MV-4-11 (cell line): ENCODE measurements around the gene ANKLE2.

Experiments used
- DNase-seq: peaks from one replicate; lab custom pipeline; 2025; lab: John Stamatoyannopoulos, UW

ANKLE2 gene

GRCh38 chr12:132746613-132747012, 15.0 kb downstream of the ANKLE2 start:
- no peak for DNase-seq

- no peak for DNase-seq
Observed at GRCh38 chr12:132743831-132744230, 17.8 kb downstream of the ANKLE2 start.

GRCh38 chr12:132741620-132742019, 20.0 kb downstream of the ANKLE2 start:
- no peak for DNase-seq

DNA sequence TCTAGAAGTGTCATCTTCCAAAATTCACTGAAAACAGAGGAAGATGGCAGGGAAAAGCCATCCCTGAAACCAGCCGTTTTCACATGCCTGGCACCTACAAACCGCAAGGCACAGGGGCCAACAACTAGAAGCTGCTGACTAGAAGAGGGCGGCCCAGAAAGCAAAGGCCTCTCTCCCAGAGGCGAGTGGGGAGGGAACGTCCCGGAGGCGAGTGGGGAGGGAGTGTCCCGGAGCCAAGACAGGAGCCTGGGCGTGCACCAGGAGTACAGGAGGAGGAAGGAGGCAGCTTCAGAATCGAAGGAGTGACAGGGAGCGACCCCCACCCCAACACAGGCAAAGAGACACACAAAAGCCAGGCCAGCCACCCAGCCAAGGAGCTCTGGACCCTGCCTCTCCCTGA, 21.0 kb downstream of the ANKLE2 start:
- DNase-seq, result no peak

DNA sequence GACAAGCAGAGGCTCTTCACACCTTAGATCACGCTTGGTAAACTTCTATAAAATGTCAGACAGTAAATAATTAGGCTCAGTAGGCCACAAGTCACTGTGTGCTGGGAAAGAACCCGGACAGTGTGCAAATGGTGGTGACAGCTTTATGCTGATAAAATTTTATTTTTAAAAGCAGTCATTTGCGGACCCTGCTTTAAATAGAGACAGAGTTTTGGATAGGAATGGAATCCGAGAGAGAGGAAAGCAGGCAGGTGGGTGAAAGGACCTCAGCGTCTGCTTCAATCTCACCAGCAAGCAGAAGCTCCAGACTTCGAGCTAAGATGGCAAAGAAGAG, 21.4 kb downstream of the ANKLE2 start:
- DNase-seq, result no peak

DNA sequence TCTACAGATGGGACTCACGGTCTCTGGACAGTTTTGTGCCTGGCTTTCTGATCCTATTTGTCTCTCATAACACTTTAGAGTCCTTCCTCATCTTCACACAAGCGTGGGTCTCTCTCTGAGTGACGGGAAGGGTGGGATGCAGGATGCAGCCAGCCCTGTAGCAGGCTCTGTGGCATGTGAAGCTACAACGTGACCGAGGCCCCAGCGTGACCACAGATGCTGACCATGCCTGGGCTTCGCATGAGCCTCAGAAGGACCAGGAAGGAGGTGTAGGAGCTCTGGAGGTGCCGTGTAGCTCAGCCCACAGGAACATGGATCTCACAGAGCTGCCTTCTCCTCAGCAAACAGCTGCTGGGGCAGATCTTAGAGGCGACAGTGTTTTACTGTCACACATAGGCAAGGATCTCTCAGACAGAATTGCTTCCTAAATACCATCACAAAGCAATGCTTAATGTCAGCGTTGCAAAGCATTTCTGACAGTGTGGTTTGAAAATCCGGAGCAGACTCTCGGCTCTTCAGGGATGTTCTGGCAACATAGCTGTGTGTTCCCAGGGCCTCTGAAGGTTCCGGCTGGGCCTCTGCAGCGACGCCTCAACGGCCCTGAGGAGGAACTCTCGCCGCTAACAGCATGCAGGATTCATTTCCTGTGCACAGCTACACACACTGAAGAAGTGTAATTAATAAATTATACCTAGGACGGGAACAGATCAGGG, 21.9 kb downstream of the ANKLE2 start:
- no peak for DNase-seq

DNA sequence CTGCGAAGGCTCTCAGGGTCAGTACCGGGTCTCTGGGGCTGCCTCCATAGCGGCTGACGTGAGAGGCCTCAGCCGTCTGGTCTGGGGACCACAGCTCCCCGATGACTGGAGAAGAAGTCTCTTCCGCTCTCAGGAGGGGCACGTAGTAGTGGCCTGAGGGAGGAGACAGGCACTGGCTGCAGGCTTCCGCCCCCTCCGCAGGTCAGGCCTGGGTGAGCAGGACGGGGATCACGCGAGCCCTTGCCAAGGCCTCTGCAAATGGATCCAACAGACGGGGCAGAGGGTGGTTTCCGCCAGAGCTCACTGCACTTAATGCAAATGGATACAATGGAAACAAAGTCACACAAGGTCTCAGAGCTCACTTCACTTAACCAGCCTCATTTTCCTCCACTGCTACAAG, 24.7 kb downstream of the ANKLE2 start:
- no peak for DNase-seq

GRCh38 chr12:132736378-132736777, 25.3 kb downstream of the ANKLE2 start:
- DNase-seq, result no peak

- no peak for DNase-seq
Observed at GRCh38 chr12:132735496-132735895, 26.1 kb downstream of the ANKLE2 start.

DNA sequence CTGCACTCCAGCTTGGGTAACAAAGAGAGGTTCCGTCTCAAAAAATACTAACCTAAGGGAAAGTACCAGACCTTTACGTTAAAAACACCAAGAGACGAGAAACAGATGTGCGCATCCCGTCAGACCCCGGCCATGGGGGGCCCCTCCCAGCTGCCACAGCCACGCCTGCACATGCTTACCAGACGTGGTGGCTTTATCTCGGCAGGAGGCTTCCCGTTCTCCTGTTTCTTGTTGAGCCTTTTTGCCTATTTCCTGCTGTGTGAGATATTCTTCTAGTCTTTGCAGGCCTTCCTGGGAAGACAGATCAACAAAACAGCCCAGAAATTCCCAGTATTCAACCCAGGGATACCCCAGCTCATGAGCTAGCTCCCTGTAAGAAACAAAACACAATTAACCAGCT, 27.4 kb downstream of the ANKLE2 start:
- no peak for DNase-seq

DNA sequence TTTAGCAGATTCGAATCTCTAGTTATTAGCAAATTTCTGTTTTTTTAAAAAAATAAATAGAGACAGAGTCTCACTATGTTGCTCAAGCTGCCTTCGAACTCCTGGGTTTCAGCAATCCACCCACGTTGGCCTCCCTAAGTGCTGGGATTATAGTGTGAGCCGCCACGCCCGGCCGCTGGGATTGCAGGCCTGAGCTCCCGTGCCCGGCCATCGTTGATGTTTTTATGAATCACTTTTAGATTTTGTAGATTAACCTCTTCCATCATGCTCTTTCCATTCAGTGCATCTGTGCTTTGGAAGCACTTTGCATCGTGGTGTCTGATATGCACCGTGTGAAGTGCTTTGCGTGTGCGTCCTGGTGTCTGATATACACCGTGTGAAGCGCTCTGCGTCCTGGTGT, 30.1 kb downstream of the ANKLE2 start:
- DNase-seq, result no peak

DNA sequence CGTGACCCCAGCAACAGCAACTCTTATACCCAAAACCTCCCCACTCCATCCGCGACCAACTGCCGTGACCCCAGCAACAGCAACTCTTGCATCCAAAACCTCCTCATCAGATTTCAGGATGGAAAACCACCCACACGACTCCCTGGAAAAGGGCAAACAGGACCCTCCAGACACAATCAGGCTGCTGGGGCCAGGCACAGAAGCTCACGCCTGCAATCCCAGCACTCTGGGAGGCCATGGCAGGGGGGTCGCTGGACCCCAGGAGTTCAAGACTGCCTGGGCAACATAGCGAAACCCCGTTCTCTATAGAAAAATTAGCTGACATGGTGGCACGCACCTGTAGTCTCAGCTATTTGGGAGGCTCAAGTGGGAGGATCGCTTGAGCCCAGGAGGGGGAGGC, 31.3 kb downstream of the ANKLE2 start:
- no peak for DNase-seq

DNA sequence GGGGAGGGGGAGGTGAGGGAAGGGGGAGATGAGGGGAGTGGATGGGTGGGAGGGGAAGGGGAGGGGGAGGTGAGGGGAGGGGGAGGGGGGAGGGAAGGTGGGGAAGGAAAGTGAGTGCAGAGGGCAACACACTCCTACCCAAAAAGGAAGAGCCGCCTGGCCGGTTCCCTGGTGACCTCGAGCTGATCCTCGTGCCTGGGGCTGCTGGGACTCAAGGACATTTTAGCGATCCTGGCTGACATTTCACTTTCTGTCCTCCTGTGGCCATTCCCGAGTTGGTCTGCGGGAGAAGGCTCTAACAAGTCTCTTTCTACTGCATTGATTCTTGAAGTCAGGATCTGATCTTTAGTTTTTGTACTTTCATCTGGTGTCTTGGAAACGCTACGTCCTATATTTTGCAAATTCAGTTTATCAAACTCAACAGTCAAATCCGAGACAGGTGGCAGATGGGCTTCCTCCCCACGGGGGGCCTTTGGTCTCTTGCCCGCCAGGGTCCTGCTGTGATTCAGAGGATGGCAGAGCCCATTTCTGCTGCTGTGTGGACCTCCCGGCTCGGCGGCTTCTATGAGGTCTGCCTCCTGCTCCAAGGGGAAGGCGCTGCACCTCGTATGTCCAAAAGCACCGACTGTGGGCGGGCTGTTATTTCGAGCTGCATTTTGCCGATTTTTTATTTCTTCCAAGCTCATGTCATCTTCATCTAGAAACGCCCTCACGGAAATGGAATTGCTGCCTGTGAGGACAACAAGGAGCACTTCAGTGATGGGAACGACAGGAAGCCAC, 31.9 kb downstream of the ANKLE2 start:
- no peak for DNase-seq

- DNase-seq, result no peak
Observed at GRCh38 chr12:132728502-132728901, 33.1 kb downstream of the ANKLE2 start.

- DNase-seq, result no peak
Observed at GRCh38 chr12:132727091-132727794, 34.4 kb downstream of the ANKLE2 start.

- no peak for DNase-seq
Observed at GRCh38 chr12:132726386-132726785, 35.2 kb downstream of the ANKLE2 start.

- DNase-seq, result no peak
Observed at GRCh38 chr12:132724506-132725241, 37.0 kb downstream of the ANKLE2 start.

DNA sequence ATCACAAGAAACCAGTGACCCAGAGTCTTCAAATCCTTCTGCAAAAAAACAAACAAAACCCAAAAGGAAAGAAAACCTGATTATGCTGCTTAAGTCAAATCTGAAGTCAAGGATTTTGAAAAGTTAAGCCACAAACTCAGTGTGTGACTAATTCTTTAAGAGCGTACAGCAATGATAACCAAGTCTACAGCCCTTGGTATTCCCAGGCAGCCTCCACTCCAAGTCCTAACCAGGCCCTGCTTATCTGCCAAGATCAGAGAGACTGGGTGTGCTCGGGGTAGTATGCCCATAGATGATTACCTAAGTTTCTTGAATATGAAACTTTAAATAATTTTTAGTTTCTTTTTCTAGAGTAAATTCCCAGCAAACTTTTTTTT, 37.9 kb downstream of the ANKLE2 start:
- no peak for DNase-seq

DNA sequence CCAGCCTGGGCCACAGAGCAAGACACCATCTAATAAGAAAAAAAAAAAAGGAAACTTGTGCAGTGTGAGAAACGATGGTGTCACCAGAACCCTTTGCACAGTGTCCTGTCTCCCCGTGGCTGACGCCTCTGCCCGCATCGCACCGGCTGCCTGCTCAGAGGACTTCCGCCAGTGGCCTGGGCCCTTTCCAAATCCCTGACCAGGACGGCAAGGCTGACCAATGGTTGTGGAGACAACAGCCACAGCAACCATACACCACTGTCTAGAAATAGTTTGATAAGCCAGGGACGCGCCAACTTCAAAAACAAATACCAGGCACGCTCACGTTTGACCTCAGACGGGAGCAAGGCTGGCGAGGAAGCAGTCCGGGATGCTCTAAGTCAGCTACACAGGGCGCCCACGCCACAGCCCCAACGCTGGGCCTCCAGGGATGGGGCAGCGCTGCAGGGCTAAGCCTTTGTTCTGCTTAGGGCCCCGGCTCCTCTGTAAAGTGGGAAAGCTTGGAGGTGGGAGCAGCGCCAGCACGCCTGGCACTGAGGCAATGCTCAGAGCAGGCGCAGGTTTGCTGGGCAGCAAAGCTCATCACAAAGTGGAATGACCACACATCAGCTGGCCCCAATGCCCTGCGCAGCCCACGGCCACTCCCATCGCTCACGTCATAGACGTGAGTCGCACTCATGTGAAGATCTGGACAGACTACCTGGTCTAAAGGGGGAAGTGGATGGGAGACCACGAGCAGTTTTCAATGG, 38.4 kb downstream of the ANKLE2 start:
- DNase-seq, result no peak

DNA sequence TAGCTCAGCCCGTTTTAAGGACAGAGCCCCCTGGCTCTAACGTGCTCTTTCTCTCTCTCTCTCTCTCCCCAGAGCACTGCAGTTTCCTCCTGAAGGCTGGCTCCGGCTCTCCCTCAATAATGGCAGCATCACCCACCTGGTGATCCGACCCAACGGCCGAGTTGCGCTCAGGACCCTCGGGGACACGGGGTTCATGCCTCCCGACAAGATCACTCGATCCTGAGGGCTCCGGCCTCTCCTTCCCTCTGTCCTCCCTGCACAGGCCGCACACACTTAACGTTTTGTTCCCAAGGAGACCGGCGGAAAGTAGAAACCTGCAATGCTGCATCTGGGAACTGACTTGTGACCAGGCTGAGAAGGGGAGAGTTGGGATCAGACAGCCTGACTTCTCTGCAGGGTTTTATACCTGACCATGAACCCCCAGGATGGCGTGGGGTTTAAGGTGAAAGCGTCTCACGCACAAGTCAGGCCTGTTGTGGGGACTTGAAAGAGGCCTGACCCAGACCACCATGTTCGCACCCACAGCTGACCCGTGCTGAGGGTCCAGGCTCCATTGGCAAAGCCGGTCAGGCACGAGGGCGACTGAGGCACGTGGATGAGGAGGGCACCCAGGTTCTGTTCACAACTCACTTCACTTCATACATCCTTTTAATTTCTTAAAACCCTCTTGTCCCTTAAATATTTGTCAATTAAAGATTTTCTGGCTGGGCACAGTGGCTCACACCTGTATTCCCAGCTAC, 40.9 kb downstream of the ANKLE2 start:
- DNase-seq, result no peak

DNA sequence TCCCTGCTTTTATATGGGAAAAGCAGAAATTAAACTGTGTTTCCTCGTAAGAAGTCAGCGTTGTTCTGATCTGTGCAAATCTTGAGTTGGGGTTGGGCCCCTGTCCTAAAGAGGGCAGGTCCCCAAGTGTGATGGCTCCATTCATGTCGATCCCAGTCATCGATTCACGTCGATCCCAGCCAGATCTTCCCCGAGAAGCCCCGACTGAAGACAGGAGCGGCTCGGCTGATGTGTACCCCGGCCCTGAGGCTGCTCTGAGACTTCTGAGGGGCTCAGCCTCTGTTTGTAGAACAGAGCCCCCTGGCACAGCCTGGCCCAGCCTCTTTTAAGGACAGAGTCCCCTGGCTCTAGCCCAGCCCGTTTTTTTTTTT, 41.7 kb downstream of the ANKLE2 start:
- no peak for DNase-seq
